Liver (tissue), 9 donors: Measurements from ENCODE around the gene ERFL. TPM values are rescaled to one million over a fixed set of nuclear protein-coding genes. Genes with fewer than 3 reads are reported as not detected.

Source experiments
- DNase-seq: peaks from one replicate; pipeline ENCODE4 v3.0.0-alpha.2; 2017; ENCODE audit warnings: low spot score
- H3K27ac ChIP-seq, 2 donors: one replicate each; pipeline ENCODE4 v1.7.0; 2013; ENCODE audit warnings: inconsistent platforms in 2 of 2, low read length in 2 of 2, control low read depth in 1 of 2, low read depth in 1 of 2, mild to moderate bottlenecking in 1 of 2
- H3K27me3 ChIP-seq, 4 donors: one replicate each; pipeline versions ENCODE4 v1.6.1 to v1.7.0; 2013; ENCODE audit warnings: low read length in 3 of 4, inconsistent platforms in 1 of 4, mild to moderate bottlenecking in 1 of 4, moderate library complexity in 1 of 4; ENCODE audit not compliant: control insufficient read depth in 4 of 4, insufficient read depth in 4 of 4
- H3K36me3 ChIP-seq, 4 donors: one replicate each; pipeline versions ENCODE4 v1.6.1 to v1.7.0; 2013; ENCODE audit warnings: low read length in 3 of 4, mild to moderate bottlenecking in 3 of 4, low read depth in 1 of 4, moderate library complexity in 1 of 4; ENCODE audit not compliant: control insufficient read depth in 4 of 4, insufficient read depth in 3 of 4
- H3K4me1 ChIP-seq, 4 donors: one replicate each; pipeline versions ENCODE4 v1.6.1 to v1.7.0; 2013; ENCODE audit warnings: low read length in 3 of 4, mild to moderate bottlenecking in 3 of 4, moderate library complexity in 1 of 4; ENCODE audit not compliant: control insufficient read depth in 4 of 4, insufficient read depth in 4 of 4
- H3K4me3 ChIP-seq, 3 donors: one replicate each; pipeline versions ENCODE4 v1.6.1 to v1.7.0; 2013; ENCODE audit warnings: low read length in 3 of 3, control low read depth in 1 of 3, low read depth in 1 of 3, mild to moderate bottlenecking in 1 of 3
- H3K9ac ChIP-seq, 2 donors: one replicate each; pipeline ENCODE4 v1.7.0; 2013; ENCODE audit warnings: low read length in 2 of 2, mild to moderate bottlenecking in 2 of 2, moderate library complexity in 2 of 2, control low read depth in 1 of 2, low read depth in 1 of 2
- H3K9me3 ChIP-seq, 4 donors: one replicate each; pipeline versions ENCODE4 v1.6.1 to v1.7.0; 2013; ENCODE audit warnings: low read length in 3 of 4; ENCODE audit not compliant: control insufficient read depth in 4 of 4
- ATF3 ChIP-seq: IDR thresholded peaks from 2 replicates; pipeline ENCODE4 v1.6.1; 2016; ENCODE audit warnings: antibody characterized with exemption
- CTCF ChIP-seq: fragments of 150-350 bp; IDR thresholded peaks from 2 replicates; pipeline ENCODE4 v1.5.1; 2017; ENCODE audit warnings: improper control_type of control experiment, low read depth, low read length; ENCODE audit not compliant: missing input control
- EGR1 ChIP-seq, 2 donors: IDR thresholded peaks; 2 replicates each; pipeline ENCODE4 v1.6.1; 2016 to 2018; ENCODE audit warnings: antibody characterized with exemption in 2 of 2, low read depth in 2 of 2
- FOXA1 ChIP-seq: IDR thresholded peaks from 2 replicates; pipeline ENCODE4 v1.6.1; 2016; ENCODE audit warnings: antibody characterized with exemption
- FOXA2 ChIP-seq: IDR thresholded peaks from 2 replicates; pipeline ENCODE4 v1.6.1; 2016; ENCODE audit warnings: antibody characterized with exemption
- GABPA ChIP-seq, 2 donors: IDR thresholded peaks in 1 of 2; conservative IDR thresholded peaks in 1 of 2; 2 replicates each; pipeline ENCODE4 v1.6.1; 2016; ENCODE audit warnings: antibody characterized with exemption in 2 of 2, mild to moderate bottlenecking in 1 of 2, moderate library complexity in 1 of 2
- HNF4A ChIP-seq, 2 donors: conservative IDR thresholded peaks; 2 replicates each; pipeline ENCODE4 v1.6.1; 2016; ENCODE audit warnings: antibody characterized with exemption in 2 of 2, mild to moderate bottlenecking in 2 of 2
- HNF4G ChIP-seq: IDR thresholded peaks from 2 replicates; pipeline ENCODE4 v1.6.1; 2016; ENCODE audit warnings: antibody characterized with exemption
- JUND ChIP-seq, 2 donors: IDR thresholded peaks; 2 replicates each; pipeline ENCODE4 v1.6.1; 2016; ENCODE audit warnings: antibody characterized with exemption in 2 of 2
- MAX ChIP-seq: IDR thresholded peaks from 2 replicates; pipeline ENCODE4 v1.6.1; 2016; ENCODE audit warnings: antibody characterized with exemption
- NR2F2 ChIP-seq: IDR thresholded peaks from 2 replicates; pipeline ENCODE4 v1.6.1; 2016; ENCODE audit warnings: antibody characterized with exemption
- RAD21 ChIP-seq, 2 donors: IDR thresholded peaks; 2 replicates each; pipeline ENCODE4 v1.6.1; 2016; ENCODE audit warnings: antibody characterized with exemption in 2 of 2, mild to moderate bottlenecking in 2 of 2
- REST ChIP-seq: IDR thresholded peaks from 2 replicates; pipeline ENCODE4 v1.6.1; 2016; ENCODE audit warnings: antibody characterized with exemption, mild to moderate bottlenecking
- RXRA ChIP-seq, 2 donors: IDR thresholded peaks; 2 replicates each; pipeline ENCODE4 v1.6.1; 2017 to 2018; ENCODE audit warnings: antibody characterized with exemption in 2 of 2, mild to moderate bottlenecking in 1 of 2
- SP1 ChIP-seq: IDR thresholded peaks from 2 replicates; pipeline ENCODE4 v1.6.1; 2018; ENCODE audit warnings: antibody characterized with exemption, mild to moderate bottlenecking
- TAF1 ChIP-seq: conservative IDR thresholded peaks from 2 replicates; pipeline ENCODE4 v1.6.1; 2016; ENCODE audit warnings: antibody characterized with exemption, mild to moderate bottlenecking
- YY1 ChIP-seq: IDR thresholded peaks from 2 replicates; pipeline ENCODE4 v1.6.1; 2016; ENCODE audit warnings: antibody characterized with exemption, mild to moderate bottlenecking
- ZBTB33 ChIP-seq: IDR thresholded peaks from 2 replicates; pipeline ENCODE4 v1.6.1; 2016; ENCODE audit warnings: antibody characterized with exemption
- WGBS: extraction: QIAGEN DNeasy Blood & Tissue Kit; methylation state at CpG from one replicate; pipeline ENCODE4 v1.1.7; 2013; 5-methylcytosine and 5-hydroxymethylcytosine counted together
- polyA plus RNA-seq, 2 donors: library from polyadenylated mRNA; stranded (reverse) in 1 of 2; unstranded in 1 of 2; fragments of 200-250 nt in 1 of 2; fragments of >200 nt in 1 of 2; fragmentation: Nextera tagmentation in 1 of 2; extraction: Ambion mirVana in 1 of 2; gene quantifications; one replicate each; pipeline versions ENCODE4 v1.2.1 to v1.2.3, GENCODE V29; 2013 to 2015
- total RNA-seq, 2 donors: library from RNA; depleted of rRNA; stranded (reverse); fragments of >200 nt; gene quantifications; one replicate each; pipeline ENCODE4 v1.2.3, GENCODE V29; 2014
- donor health status: healthy.
- donor health status: healthy.
- donor health status: healthy.
- donor health status: healthy.
- donor health status: healthy.

The ERFL gene
- total and polyA plus RNA-seq, 4 donors = not detected

GRCh38 chr19:41965106-41965505 is 36.9 kb upstream of the ERFL start:
- Histone ChIP-seq H3K9ac (no peak overlapping the region), H3K36me3 (no peaks in the 10 kb centered on the region), H3K27me3 (peaks cover 0 to 3% (median 0%) of the 10 kb centered on the region in 4 donors), H3K27ac (no peak overlapping the region), H3K4me3 (no peak overlapping the region), H3K4me1 (no peaks in the 10 kb centered on the region), H3K9me3 (no peaks in the 10 kb centered on the region)
- TF ChIP-seq ATF3 (no peak), EGR1 (IDR thresholded peaks at IDR 0.05; ENCODE audit: low read depth in 2 of 2) (no peak), GABPA (IDR thresholded peaks at IDR 0.05 in 1 of 2, conservative IDR thresholded peaks at IDR 0.05 in 1 of 2) (no peak), HNF4G (no peak)
- no peak for DNase-seq
- 58% methylated on average over 5 of the region's 5 CpGs for WGBS

GRCh38 chr19:41960973-41961372 is 32.7 kb upstream of the ERFL start:
- TF ChIP-seq CTCF (no peak), HNF4A (conservative IDR thresholded peaks at IDR 0.05) (no peak), GABPA (IDR thresholded peaks at IDR 0.05 in 1 of 2, conservative IDR thresholded peaks at IDR 0.05 in 1 of 2) (no peak)
- no peak for DNase-seq
- no peak overlapping the region for H3K4me3 ChIP-seq
- H3K36me3 ChIP-seq = peaks cover 0 to 4% (median 1%) of the 10 kb centered on the region in 4 donors
- no peaks in the 10 kb centered on the region for H3K9me3 ChIP-seq
- H3K27me3 ChIP-seq = no peaks in the 10 kb centered on the region
- no peak overlapping the region for H3K27ac ChIP-seq
- H3K9ac ChIP-seq = no peak overlapping the region
- WGBS = 97% methylated on average over 5 of the region's 5 CpGs
- H3K4me1 ChIP-seq = peaks cover 0 to 14% (median 8%) of the 10 kb centered on the region in 4 donors

- Histone ChIP-seq H3K9ac (peak within 1 kb of the TSS; percentile 10 to 30), H3K4me1 (peaks cover 0 to 14% (median 8%) of the 10 kb centered on the region in 4 donors), H3K27me3 (no peaks in the 10 kb centered on the region), H3K4me3 (peak within 1 kb of the TSS; percentile 62 to 86 (median 86)), H3K27ac (peak within 1 kb of the TSS; percentile 80), H3K9me3 (no peaks in the 10 kb centered on the region), H3K36me3 (peaks cover 0 to 6% (median 2%) of the 10 kb centered on the region in 4 donors)
- DNase-seq = peak; percentile 86
- WGBS = 5% methylated on average over 46 of the region's 46 CpGs
- TF ChIP-seq TAF1 (peak; percentile 16), EGR1 (IDR thresholded peaks at IDR 0.05; ENCODE audit: low read depth in 2 of 2) (no peak), NR2F2 (no peak), HNF4G (no peak), FOXA1 (no peak), RAD21 (IDR thresholded peaks at IDR 0.05) (no peak), SP1 (peak; percentile 34), RXRA (IDR thresholded peaks at IDR 0.05) (no peak), HNF4A (conservative IDR thresholded peaks at IDR 0.05) (no peak), REST (peak; percentile 8), FOXA2 (no peak), MAX (no peak), YY1 (peak; percentile 97), ATF3 (no peak), JUND (IDR thresholded peaks at IDR 0.05) (peak in 1 of 2 donors; percentile 30), ZBTB33 (peak; percentile 48)
Measured at GRCh38 chr19:41959056-41960053, 31.1 kb upstream of the ERFL start, which contains the start of gene RABAC1. TSS of gene RABAC1 (minus strand) at chr19:41959321. CDS start at chr19:41959292, 29 bp downstream.
